C4-2B (cell line): ENCODE measurements around the gene GARNL3.

ENCODE experiments used
- H3K27ac ChIP-seq: fragments of 450-650 bp; 2 replicates; pipeline ENCODE4 v1.5.1; 2017
- ZFX ChIP-seq: fragments of 450-650 bp; IDR thresholded peaks from 2 replicates; pipeline ENCODE4 v1.6.1; 2017
- TF ChIP-seq, protein P1 (sequence below): fragments of 450-650 bp; conservative IDR thresholded peaks from 2 replicates; pipeline ENCODE4 v1.5.1; 2017; ENCODE audit warnings: mild to moderate bottlenecking

GARNL3 gene

DNA sequence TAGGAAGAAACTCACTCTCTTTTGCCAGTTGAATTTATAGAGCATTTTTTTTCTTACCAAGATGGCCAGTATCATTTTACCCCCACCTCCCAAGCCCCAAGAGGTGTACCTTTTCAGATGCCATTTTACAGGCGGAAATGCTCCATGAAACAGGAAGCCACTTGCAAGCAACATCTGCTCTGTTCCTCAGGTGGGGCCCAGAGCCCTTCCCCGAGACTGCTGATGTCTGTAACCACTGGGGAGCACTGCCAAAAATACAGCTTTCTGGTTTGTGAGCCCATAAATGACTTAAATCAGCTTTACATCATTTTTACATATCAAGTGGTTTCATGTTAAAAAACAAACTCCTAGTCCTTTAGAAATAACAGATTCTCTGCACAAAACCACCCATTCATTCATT lies 42.9 kb upstream of the GARNL3 start:
- H3K27ac ChIP-seq = no peak overlapping the region
- TF ChIP-seq ZFX = no peak

DNA sequence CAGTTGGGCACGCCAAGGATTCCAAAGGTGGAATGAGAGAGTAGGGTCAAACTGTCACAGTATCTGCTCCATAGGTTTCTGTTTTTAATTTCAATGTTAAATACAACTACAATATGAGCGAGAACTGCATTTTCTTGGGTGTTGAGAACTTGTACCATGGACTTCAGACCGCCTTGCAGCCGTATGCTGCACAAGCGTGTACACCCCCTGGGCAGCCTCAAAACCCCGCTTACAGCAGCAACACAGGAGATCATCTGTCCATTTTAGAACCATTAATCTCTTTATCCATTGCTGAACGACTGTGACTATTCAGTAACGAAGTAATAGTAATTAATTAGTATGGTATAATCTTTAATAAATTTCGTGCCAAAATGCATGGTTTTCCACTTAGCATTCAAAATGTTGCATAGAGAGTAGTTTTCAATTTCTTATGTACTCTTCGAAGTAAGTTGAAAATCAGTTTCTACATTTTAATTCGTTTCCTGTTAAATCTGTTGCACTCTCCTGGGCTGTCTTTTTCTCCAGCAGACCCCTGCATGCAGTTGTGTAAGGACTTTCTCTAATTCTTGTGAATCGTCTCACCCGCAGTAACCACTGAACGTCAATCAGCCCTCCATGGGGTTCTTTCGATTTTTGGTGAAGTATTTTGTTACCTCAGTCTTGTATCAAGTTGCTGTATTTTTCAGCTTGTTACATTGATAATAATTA lies 42.0 kb upstream of the GARNL3 start:
- TF ChIP-seq, protein P1, sequence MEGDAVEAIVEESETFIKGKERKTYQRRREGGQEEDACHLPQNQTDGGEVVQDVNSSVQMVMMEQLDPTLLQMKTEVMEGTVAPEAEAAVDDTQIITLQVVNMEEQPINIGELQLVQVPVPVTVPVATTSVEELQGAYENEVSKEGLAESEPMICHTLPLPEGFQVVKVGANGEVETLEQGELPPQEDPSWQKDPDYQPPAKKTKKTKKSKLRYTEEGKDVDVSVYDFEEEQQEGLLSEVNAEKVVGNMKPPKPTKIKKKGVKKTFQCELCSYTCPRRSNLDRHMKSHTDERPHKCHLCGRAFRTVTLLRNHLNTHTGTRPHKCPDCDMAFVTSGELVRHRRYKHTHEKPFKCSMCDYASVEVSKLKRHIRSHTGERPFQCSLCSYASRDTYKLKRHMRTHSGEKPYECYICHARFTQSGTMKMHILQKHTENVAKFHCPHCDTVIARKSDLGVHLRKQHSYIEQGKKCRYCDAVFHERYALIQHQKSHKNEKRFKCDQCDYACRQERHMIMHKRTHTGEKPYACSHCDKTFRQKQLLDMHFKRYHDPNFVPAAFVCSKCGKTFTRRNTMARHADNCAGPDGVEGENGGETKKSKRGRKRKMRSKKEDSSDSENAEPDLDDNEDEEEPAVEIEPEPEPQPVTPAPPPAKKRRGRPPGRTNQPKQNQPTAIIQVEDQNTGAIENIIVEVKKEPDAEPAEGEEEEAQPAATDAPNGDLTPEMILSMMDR = no peak
- TF ChIP-seq ZFX = no peak
- H3K27ac ChIP-seq = no peak overlapping the region

DNA sequence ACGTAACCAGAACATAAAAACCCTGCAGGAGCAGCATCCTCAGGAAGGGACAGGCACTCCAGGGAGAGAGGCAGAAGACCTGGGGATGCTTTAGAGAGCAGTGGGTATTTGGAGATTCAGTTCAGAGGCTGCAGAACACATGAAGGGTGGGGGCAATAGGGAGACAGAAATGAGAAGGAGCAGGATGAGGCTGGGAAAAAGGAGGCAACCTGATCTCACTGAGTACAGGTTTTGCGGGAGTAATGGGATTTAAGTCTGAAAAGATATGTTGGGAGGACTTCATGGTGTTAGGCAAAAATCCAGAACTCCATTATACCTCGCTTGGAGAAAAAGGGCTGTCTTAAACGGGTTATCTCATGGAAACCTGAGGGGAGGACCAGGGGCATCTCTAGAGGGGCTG lies 41.3 kb upstream of the GARNL3 start:
- no peak for TF ChIP-seq ZFX
- TF ChIP-seq, protein P1 = no peak
- H3K27ac ChIP-seq = no peak overlapping the region

DNA sequence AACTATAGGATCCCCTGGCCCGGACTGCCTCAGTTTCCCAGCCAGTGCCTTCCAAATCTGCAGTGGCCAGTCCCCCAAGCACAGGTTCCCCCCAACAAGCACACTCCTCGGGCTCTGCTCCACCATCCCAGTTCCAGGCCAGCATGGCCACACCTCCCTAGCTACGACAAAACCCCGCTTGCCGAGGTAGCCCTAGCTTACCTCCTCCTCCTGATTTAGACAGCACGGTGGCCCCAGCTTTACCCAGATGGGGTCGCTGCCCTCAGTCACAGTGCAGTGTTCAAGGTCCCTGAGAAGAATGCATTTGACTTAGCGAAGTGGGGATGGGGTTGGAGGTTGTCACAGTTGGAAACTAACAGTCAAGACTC lies 40.8 kb upstream of the GARNL3 start:
- H3K27ac ChIP-seq = no peak overlapping the region
- TF ChIP-seq, protein P1 = no peak
- no peak for TF ChIP-seq ZFX

DNA sequence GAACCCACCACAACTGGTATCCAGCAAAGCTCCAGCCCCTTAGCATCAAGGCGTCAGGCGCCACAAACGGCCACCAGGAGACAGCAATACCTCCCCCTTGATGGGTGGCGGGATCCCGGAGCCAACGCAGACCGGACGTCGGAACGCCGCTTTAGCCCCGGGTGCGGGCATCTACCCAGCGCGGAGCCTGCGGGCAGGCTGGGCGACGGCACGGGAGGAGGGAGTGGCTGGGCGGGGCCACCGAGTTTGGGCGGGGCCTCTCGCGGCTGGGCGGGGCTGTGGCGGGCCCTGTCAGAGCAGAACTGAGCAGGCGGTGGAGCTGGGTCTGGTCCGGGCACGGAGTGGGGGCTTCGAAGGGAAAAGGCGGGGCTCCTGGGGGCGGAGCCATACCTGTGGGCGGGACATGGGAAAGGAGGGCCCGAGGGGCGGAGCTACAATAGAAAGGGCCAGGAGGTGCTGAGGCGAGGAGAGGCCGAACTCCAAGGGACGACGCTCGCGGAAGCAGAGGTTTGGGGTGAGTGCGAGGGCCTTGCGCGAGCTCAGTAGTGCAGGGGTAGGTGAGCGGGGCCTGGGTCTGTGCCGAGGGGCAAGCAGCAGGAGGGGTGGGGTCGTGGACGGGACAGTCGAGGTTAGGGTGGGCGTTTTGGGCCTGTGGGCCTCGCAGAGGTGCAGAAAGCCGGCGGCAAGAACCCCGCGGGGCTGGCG lies 40.2 kb upstream of the GARNL3 start:
- peak overlapping the region; percentile 32; the same call in 1 of the 2 replicates for H3K27ac ChIP-seq
- TF ChIP-seq, protein P1 = peak; percentile 26
- TF ChIP-seq ZFX = no peak

DNA sequence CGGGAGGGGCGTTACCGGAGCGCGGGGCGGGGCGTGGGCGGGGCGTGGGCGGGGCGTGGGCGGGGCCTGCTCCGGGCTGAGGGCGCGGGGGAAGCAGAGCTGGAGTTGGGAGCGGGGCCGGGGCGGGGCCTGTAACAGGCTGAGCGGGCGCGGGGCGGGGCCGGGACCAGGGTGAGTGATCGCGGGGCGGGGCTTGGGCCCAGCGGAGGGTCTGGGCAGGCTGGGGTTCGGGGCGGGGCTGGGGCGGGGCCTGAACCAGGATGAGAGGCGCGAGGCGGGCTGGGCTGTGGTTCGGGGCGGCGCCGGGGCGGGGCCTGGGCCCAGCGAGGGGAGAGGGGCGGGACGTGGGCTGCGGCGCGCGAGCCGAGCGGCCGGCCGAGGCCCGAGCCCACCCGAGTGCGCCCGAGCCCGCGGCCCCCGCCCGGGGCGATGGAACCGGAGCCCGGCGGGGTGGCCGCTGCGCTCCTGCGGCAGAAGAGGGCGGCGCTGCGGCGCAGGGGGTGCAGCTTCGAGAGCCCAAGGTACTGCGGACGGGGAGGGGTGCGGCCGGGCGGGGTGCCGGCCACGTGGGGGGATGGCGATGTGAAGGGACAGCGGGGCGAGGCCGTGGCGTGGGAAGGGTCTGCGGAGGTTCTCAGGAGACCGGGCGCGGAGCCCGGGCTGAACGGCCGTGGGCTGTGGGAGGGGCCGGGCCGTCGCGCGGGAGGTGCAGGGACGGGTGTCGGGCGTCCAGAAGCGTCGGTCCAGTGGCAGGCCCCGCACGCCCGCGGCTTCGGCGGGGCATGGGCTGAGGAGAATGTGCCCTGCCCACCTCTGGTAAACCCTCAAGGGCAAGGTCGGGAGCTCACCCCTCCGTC lies 39.5 kb upstream of the GARNL3 start:
- H3K27ac ChIP-seq = peak overlapping the region; percentile 71
- peak; percentile 67 for TF ChIP-seq ZFX
- TF ChIP-seq, protein P1 = peak; percentile 6; the same call in 1 of the 2 replicates

DNA sequence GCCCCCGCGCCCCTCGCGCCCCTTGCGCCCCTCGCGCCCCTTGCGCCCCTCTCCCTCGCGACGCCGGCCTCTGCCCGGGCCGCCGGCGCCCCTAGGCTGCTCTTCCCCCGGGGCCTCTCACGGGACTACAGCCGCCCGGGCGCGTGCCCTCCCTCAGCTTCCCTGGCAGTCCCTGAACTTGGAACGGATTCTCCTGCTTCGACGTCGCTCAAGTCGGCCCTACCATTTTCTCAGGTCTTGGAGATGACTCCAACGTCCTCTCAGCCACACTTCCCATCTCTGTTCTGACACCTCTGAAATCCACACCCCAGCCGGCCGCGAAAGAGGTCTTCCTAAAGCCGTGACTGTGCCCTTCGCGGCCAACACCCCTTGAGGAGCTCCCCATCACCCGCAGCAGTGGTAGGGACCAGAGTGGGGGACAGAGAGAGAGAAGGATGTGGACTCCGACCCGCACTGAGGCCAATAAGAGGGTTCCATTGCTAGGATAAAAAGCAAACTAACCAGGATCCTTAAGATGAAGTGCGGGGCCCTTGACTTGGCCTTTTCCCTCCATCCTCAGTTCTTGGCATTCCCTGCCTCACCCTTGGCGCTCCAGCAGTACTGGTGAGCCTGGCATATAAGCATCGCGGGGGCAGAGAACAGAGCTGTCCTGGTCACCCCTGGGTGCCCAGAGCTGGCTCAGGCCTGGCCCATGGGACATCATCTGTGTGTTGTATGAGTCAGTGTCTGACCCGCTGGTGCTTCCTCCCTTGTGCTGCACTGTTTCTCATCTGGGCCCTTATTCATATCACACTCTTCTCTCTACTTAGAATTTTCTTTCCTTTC lies 38.6 kb upstream of the GARNL3 start:
- TF ChIP-seq, protein P1 = no peak
- no peak for TF ChIP-seq ZFX
- peak overlapping the region; percentile 71 for H3K27ac ChIP-seq
